ENCODE measurements around the gene CHST11. TPM values are rescaled to one million over a fixed set of nuclear protein-coding genes. Genes with fewer than 3 reads are reported as not detected.
"Not testable (repeated sequence)": the region's sequence is repeated elsewhere in the genome, so short reads cannot be mapped to it uniquely, and the experiment has no call there.

The CHST11 gene
- total and polyA plus RNA-seq, 8 donors: 11.1 to 56.9 (median 14.8) TPM

- no peak for ATAC-seq
- no peak overlapping the region for H3K27ac ChIP-seq
Observed at GRCh38 chr12:104802208-104802607, 345.5 kb downstream of the CHST11 start.

GRCh38 chr12:104805186-104805585 lies 348.4 kb downstream of the CHST11 start:
- H3K4me1 ChIP-seq: no peaks in the 10 kb centered on the region
- H3K27ac ChIP-seq: no peak overlapping the region
- intact Hi-C loops (cut with DNase I): no loop called here
- no peak for TF ChIP-seq CTCF (IDR thresholded peaks at IDR 0.05)
- no peaks in the 10 kb centered on the region for H3K27me3 ChIP-seq
- DNase-seq (no peak), ATAC-seq (peak; percentile 45)
- no peaks in the 10 kb centered on the region for H3K9me3 ChIP-seq
- H3K36me3 ChIP-seq: no peaks in the 10 kb centered on the region
- H3K4me3 ChIP-seq: no peak overlapping the region

More at GRCh38 chr12:104802208-104802607, 345.5 kb downstream of the CHST11 start:
- Histone ChIP-seq H3K36me3 (no peaks in the 10 kb centered on the region), H3K4me1 (no peaks in the 10 kb centered on the region), H3K27me3 (no peaks in the 10 kb centered on the region), H3K4me3 (no peak overlapping the region), H3K9me3 (no peaks in the 10 kb centered on the region)
- TF ChIP-seq CTCF (IDR thresholded peaks at IDR 0.05): no peak
- intact Hi-C loops (cut with DNase I): no loop called here
- DNase-seq: no peak

- H3K36me3 ChIP-seq; H3K4me3 ChIP-seq; H3K4me1 ChIP-seq; H3K9me3 ChIP-seq; H3K27ac ChIP-seq; ATAC-seq; DNase-seq; H3K27me3 ChIP-seq; intact Hi-C loops (cut with DNase I): not testable (repeated sequence)
Observed at GRCh38 chr12:104806194-104806593, 349.4 kb downstream of the CHST11 start.

- Histone ChIP-seq H3K27ac (no peak overlapping the region), H3K4me1 (no peaks in the 10 kb centered on the region), H3K4me3 (no peak overlapping the region), H3K27me3 (no peaks in the 10 kb centered on the region), H3K36me3 (no peaks in the 10 kb centered on the region), H3K9me3 (no peaks in the 10 kb centered on the region)
- no peak for ATAC-seq
- intact Hi-C loops (cut with DNase I): no loop called here
- no peak for DNase-seq
- TF ChIP-seq CTCF (IDR thresholded peaks at IDR 0.05): no peak
Observed at GRCh38 chr12:104809251-104809650, 352.5 kb downstream of the CHST11 start.

GRCh38 chr12:104809706-104810385 lies 353.1 kb downstream of the CHST11 start:
- Histone ChIP-seq H3K4me1 (no peaks in the 10 kb centered on the region), H3K27ac (no peak overlapping the region), H3K4me3 (no peak overlapping the region), H3K36me3 (no peaks in the 10 kb centered on the region), H3K9me3 (no peaks in the 10 kb centered on the region), H3K27me3 (no peaks in the 10 kb centered on the region)
- no peak for TF ChIP-seq CTCF (IDR thresholded peaks at IDR 0.05)
- no peak for DNase-seq
- intact Hi-C loops (cut with DNase I): no loop called here
- no peak for ATAC-seq

Small RNAs within 50 kb of the gene (microRNA-seq; reads per million reads assigned to microRNA genes)
- gene MIR3922: 0.41 to 1.0 reads per million in 2 donors

Other genes starting within 250 kb of the CHST11 start
- 100 to 1,000 TPM; 111 to 174 TPM for gene TXNRD1, start 241.2 kb upstream of the CHST11 start, total RNA-seq
- gene TXNRD1, start 241.2 kb upstream of the CHST11 start, polyA plus RNA-seq (ENCODE audit: insufficient read length in 6 of 6): 10 to 100 TPM; 54.6 to 75.0 (median 58.6) TPM
- 1 to 10 TPM; 2.9 to 5.4 TPM for gene EID3, start 153.2 kb upstream of the CHST11 start, total RNA-seq
- gene EID3, start 153.2 kb upstream of the CHST11 start, polyA plus RNA-seq (ENCODE audit: insufficient read length in 6 of 6): 1 to 10 TPM; 5.8 to 6.9 (median 6.7) TPM

Data from left lung (tissue), 10 donors.